HUES6 (cell line): ENCODE measurements around the gene HMOX1.
A peak's percentile ranks its signal among the peaks of the same experiment; 100 is the strongest.

Experiments
- H3K27ac ChIP-seq: 2 replicates; pipeline ENCODE4 v1.7.0; 2013; ENCODE audit warnings: low read depth, mild to moderate bottlenecking, low read length, inconsistent platforms
- H3K27me3 ChIP-seq: 2 replicates; pipeline ENCODE4 v1.6.1; 2013; ENCODE audit warnings: low read length; ENCODE audit not compliant: control insufficient read depth, insufficient read depth
- H3K36me3 ChIP-seq: 2 replicates; pipeline ENCODE4 v1.6.1; 2013; ENCODE audit warnings: low read length; ENCODE audit not compliant: control insufficient read depth, insufficient read depth
- H3K4me1 ChIP-seq: 2 replicates; pipeline ENCODE4 v1.6.1; 2013; ENCODE audit warnings: low read length; ENCODE audit not compliant: control insufficient read depth, insufficient read depth
- H3K4me3 ChIP-seq: 2 replicates; pipeline ENCODE4 v1.5.1; 2013; ENCODE audit warnings: low read depth, low read length
- H3K9ac ChIP-seq: one replicate; pipeline ENCODE4 v1.6.1; 2013; ENCODE audit warnings: mild to moderate bottlenecking, low read length
- H3K9me3 ChIP-seq: 2 replicates; pipeline ENCODE4 v1.6.1; 2013; ENCODE audit warnings: low read depth, low read length; ENCODE audit not compliant: control insufficient read depth, insufficient read depth

The HMOX1 gene

DNA sequence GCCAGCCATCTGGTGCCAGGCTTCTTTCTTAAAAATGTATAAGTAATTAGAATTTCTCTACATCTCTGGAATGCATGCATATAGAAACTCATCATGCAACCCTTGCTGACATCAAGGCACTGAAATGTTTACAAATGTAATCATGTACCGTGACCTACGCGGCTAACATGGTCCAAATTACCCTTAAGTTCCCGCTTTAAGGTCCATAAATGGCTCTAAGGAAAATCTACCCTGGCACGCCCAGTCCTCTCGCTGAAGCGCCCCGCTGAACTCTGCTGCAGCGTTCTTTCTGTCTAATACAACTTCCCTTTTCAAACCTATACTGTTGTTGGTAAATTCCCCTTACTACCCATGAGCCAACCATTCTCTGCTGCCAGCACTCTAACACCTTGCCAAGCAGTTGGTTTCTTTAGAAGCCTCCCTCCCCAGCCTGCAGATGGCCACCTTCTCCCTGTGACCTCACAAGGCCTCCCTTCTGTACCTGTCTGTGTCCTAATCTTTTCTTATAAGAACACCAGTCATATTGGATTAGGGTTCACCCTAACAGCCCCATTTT lies 13.5 kb upstream of the HMOX1 start:
- Histone ChIP-seq H3K4me1 (peaks cover 17% of the 10 kb centered on the region), H3K36me3 (no peaks in the 10 kb centered on the region), H3K27me3 (no peaks in the 10 kb centered on the region), H3K27ac (no peak overlapping the region), H3K9ac (no peak overlapping the region), H3K9me3 (no peaks in the 10 kb centered on the region), H3K4me3 (no peak overlapping the region)

DNA sequence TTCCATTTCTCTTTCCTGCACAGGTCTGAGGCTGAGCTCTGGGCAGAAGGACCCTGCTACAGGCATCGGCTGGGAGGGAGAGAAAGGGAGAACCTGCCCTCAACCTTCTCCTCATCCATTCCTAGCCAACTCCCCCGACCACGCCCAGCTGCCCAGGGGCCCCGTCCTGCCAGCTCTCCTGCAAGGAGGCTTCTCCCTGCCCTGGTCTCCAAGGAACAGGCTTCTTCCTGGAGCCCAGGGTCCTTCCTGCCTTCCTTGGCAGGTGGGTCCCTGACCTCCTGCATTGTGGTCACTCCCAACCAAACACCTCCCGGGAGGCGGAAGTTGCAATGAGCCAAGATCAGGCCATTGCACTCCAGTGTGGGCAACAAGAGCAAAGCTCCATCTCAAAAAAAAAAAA lies 12.5 kb upstream of the HMOX1 start:
- Histone ChIP-seq H3K27me3 (no peaks in the 10 kb centered on the region), H3K4me3 (no peak overlapping the region), H3K36me3 (no peaks in the 10 kb centered on the region), H3K4me1 (peaks cover 17% of the 10 kb centered on the region), H3K9me3 (no peaks in the 10 kb centered on the region), H3K9ac (no peak overlapping the region), H3K27ac (no peak overlapping the region)

DNA sequence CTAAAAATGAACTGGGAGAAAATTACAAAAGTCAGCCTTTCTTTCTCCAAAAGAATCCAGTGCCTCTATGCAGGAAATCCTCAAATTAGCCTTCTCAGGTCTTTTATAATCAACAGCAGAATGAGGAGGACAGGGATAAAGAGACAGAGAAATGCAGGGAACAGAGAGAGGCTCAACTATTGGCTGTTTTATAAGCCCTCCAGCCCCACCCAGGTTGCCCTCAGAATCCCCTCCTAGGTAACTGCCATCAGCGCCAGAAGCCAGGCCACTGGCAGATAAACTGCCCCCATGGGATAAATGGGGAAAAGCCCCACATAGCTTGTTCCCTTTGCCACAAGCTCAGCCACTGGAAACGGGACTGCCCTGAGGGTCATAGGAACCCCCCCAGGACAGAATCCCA lies 10.9 kb upstream of the HMOX1 start:
- Histone ChIP-seq H3K4me3 (no peak overlapping the region), H3K36me3 (no peaks in the 10 kb centered on the region), H3K27me3 (no peaks in the 10 kb centered on the region), H3K9ac (no peak overlapping the region), H3K4me1 (peaks cover 17% of the 10 kb centered on the region), H3K27ac (no peak overlapping the region), H3K9me3 (no peaks in the 10 kb centered on the region)

DNA sequence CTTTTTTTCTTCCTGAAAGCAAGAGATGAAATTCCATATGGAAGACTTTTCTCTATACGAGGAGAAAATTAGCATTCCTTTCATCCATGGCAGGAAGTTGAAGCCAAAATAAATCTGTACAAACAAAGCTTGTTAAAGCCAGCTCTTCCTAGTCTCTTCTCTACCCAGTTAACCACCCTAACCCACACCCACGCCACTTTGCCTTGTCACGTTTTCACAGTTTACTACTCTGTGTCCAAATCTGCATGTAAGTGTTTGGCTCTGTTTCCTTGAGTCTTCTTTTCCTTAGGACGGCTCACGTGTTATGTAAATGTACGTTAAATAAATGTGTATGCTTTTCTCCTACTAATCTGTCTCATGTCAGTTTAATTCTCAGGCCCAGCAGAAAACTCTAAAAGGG lies 7.1 kb upstream of the HMOX1 start:
- H3K36me3 ChIP-seq, result no peaks in the 10 kb centered on the region
- peaks cover 48% of the 10 kb centered on the region for H3K4me1 ChIP-seq
- H3K27ac ChIP-seq, result no peak overlapping the region
- no peaks in the 10 kb centered on the region for H3K9me3 ChIP-seq
- no peak overlapping the region for H3K4me3 ChIP-seq
- no peaks in the 10 kb centered on the region for H3K27me3 ChIP-seq
- H3K9ac ChIP-seq, result no peak overlapping the region

DNA sequence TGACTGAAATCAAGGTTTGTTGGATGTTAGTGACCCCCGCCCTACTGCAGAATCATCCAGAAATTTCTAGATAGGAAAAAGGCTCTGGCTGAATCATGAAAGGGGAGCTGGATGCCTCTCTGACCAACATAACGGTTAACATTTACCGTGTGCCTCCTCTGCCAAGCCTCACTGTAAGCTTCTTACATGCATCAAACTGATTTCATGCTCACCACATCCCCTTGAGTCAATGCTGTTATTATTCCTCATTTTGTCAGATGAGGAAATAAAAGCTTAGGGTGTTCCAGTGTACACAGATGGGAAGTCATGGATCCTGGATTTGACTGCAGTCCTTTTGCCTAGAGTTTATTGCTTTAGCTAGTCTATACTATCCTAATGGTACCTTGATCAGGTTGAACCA lies 5.9 kb upstream of the HMOX1 start:
- H3K4me1 ChIP-seq, result peaks cover 49% of the 10 kb centered on the region

DNA sequence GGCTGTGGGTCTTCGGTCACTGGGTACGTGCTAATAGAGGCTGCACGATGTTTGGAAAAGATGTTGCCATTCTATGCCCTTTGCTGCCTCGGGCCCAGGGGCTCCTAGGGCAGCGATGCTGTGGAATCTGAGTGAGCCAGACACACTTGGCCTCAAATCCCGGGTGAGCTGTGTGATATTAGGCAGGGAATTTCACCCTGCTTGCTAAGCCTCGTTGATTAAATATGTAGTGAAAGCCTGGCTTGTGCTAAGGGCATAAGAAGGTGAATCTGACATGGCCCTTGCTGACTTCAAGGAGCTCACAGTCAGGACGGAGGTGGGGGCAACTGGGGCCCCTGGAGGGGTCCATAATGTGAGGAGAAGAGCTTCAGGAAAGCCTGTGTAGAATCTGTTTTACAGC lies 5.4 kb upstream of the HMOX1 start:
- no peaks in the 10 kb centered on the region for H3K9me3 ChIP-seq
- peaks cover 51% of the 10 kb centered on the region for H3K4me1 ChIP-seq
- no peak overlapping the region for H3K9ac ChIP-seq
- no peaks in the 10 kb centered on the region for H3K27me3 ChIP-seq
- no peaks in the 10 kb centered on the region for H3K36me3 ChIP-seq
- no peak overlapping the region for H3K27ac ChIP-seq
- H3K4me3 ChIP-seq, result no peak overlapping the region

More for the DNA sequence above, 5.9 kb upstream of the HMOX1 start:
- Histone ChIP-seq H3K4me3 (no peak overlapping the region), H3K9ac (no peak overlapping the region), H3K9me3 (no peaks in the 10 kb centered on the region), H3K27ac (no peak overlapping the region), H3K27me3 (no peaks in the 10 kb centered on the region), H3K36me3 (no peaks in the 10 kb centered on the region)

DNA sequence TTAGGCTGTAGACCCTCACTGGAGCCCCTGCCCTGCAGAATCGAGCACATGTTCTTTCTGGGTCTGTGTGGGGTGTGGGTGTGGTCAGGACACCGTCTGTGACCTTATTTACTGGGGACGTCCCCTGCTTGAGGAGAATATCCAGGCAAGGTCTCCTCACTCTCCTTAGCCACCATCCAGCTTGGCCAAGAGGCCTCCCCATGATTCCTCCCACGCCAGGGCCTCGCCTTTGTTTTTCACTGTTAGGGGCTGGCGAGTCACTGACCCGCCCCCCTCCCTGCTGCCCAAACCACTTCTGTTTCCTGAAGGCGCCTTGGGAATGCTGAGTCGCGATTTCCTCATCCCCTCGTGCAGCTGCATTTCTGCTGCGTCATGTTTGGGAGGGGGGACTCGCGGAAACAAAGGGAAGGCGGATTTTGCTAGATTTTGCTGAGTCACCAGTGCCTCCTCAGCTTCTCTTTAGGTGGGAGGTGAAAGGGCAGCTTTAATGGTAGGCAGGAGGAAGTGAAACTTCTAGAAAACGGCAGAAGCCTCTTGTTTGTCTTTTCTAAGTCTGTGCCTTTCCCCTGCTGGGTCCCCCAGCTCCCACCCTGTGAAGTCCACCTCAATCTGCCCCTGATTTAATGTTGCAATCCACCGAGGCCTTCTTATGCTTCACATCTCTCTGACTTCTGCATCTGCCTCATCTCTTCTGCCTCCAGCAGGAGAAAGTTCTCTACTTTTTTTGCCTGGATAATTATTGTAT lies 4.0 kb upstream of the HMOX1 start:
- Histone ChIP-seq H3K9me3 (no peaks in the 10 kb centered on the region), H3K4me1 (peaks cover 60% of the 10 kb centered on the region), H3K27me3 (no peaks in the 10 kb centered on the region), H3K4me3 (peak overlapping the region; percentile 19), H3K36me3 (no peaks in the 10 kb centered on the region), H3K27ac (peak overlapping the region; percentile 85), H3K9ac (peak overlapping the region; percentile 71)

DNA sequence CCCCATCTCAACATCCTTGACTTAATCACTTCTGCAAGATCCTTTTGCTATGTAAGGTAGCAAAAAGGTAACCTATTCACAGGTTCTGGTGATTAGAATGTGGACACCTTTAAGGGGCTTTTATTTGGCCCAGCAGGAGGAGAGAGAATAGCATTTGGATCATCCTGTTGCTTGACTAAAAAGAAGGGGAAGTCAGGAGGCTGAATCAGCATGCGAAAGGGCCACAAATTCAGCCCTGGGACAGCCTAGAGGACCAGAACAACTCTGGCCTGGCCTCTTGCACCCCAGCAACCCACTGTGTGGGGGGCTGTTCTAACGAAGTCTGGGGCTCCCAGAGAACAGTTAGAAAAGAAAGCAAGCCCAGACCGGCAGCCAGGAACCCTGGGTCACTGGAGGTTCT lies 3.2 kb upstream of the HMOX1 start:
- H3K27ac ChIP-seq, result peak overlapping the region; percentile 85
- H3K9me3 ChIP-seq, result no peaks in the 10 kb centered on the region
- H3K36me3 ChIP-seq, result no peaks in the 10 kb centered on the region
- peak overlapping the region; percentile 71 for H3K9ac ChIP-seq
- H3K4me3 ChIP-seq, result no peak overlapping the region
- H3K27me3 ChIP-seq, result no peaks in the 10 kb centered on the region
- peaks cover 58% of the 10 kb centered on the region for H3K4me1 ChIP-seq

DNA sequence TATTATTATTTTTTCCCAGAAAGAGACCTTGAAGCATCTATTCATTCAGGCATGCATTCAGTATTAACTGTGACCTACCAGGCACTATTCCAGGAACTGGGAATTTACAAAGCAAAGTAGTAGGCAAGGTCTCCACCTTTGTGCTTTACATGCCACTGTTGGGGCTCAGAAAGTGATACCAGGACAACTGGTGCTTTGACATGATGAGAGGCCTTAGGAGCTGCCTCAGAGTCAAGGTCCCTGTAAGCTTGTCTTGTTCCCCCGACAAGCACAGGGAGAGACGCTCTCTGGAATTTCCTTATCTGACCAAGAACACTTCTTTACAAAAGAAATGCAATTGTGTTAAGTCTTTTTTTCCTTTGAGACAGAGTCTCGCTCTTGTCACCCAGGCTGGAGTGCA lies 2.3 kb upstream of the HMOX1 start:
- peak overlapping the region; percentile 35 for H3K9ac ChIP-seq
- H3K9me3 ChIP-seq, result no peaks in the 10 kb centered on the region
- peaks cover 6% of the 10 kb centered on the region for H3K36me3 ChIP-seq
- peaks cover 58% of the 10 kb centered on the region for H3K4me1 ChIP-seq
- no peaks in the 10 kb centered on the region for H3K27me3 ChIP-seq
- H3K4me3 ChIP-seq, result no peak overlapping the region
- peak overlapping the region; percentile 85; the same call in 1 of the 2 replicates for H3K27ac ChIP-seq

DNA sequence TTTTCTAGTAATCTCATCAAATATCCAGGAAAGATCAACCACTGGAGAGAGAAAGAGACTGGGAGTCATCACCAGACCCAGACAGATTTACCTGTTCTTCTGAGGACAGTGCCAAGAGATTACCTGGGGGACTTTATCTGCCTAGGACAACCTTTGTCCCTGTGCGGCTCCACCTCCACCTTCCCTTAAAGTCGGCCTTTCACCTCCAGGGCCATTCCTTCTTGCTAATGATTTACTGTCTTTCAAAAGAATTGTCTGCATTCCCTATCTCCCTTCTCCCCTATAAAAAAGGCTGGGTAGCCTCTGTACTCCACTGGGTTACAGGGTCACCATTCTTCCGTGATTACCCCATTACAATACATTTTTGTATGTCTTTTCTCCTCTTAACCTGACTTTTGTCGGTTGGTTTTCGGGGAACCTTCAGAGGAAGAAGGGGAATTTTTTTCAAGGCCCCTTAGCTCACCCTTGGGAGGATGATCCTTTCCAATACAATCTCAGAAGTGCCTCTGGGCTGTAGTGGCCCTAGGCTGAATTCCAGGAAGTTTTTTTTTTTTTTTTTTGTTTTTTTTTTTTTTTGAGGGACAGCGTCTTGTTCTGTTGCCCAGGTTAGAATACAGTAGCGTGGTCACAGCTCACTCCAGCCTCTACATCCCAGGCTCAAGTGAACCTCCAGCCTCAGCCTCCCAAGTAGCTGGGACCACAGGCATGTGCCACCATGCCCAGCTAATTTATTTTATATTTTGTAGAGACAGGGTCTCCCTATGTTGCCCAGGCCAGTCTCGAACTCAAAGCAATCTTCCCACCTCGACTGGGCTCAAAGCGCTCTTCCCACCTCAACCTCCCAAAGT lies 1.5 kb upstream of the HMOX1 start:
- Histone ChIP-seq H3K36me3 (peaks cover 9% of the 10 kb centered on the region), H3K9ac (peak overlapping the region; percentile 35), H3K9me3 (no peaks in the 10 kb centered on the region), H3K27me3 (no peaks in the 10 kb centered on the region), H3K27ac (peak overlapping the region; percentile 34; the same call in 1 of the 2 replicates), H3K4me1 (peaks cover 58% of the 10 kb centered on the region), H3K4me3 (no peak overlapping the region)

DNA sequence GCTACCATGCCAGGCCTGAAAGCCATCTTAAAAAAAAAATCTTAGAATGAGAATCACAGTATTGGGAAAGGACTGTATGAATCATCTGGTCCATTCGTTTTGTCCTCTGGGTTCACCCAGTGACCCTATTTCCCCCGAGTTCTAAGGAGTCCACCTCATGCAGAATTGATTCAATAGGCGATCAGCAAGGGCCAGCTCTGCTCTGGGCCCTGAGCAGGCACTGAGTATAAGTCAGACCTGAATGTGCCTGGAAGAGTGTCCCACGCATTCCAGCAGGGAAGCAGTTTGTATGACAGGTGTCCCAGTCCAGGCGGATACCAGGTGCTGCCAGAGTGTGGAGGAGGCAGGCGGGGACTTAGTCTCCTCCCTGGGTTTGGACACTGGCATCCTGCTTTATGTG lies 883 bp upstream of the HMOX1 start:
- Histone ChIP-seq H3K4me1 (peaks cover 58% of the 10 kb centered on the region), H3K9ac (no peak overlapping the region), H3K27me3 (no peaks in the 10 kb centered on the region), H3K36me3 (peaks cover 9% of the 10 kb centered on the region), H3K27ac (no peak overlapping the region), H3K4me3 (no peak overlapping the region), H3K9me3 (no peaks in the 10 kb centered on the region)
